SK-N-SH treated with all-trans-retinoic acid at 6 μM for 48 hours (cell line): ENCODE data around the gene DCHS2.
A peak's percentile ranks its signal among the peaks of the same experiment; 100 is the strongest.

Experiments
- ATAC-seq: fragments of 200-7000 bp; cut with Tn5 transposase; 3 replicates; pipeline ENCODE4 v1.9.1; 2020; ENCODE audit warnings: mild to moderate bottlenecking, moderate library complexity
- ARNTL ChIP-seq: fragments of 450-650 bp; formaldehyde crosslinking; IDR thresholded peaks from 2 replicates; pipeline ENCODE4 v1.5.0; 2020; ENCODE audit warnings: low read depth, mild to moderate bottlenecking, moderate library complexity, borderline replicate concordance
- CREB5 ChIP-seq: fragments of 250-450 bp; sonication (Bioruptor Pico); IDR thresholded peaks from 2 replicates; pipeline ENCODE4 v1.5.1; 2020; ENCODE audit warnings: low read depth, mild to moderate bottlenecking, moderate library complexity
- CSDC2 ChIP-seq: fragments of 250-450 bp; sonication (Bioruptor Pico); IDR thresholded peaks from 2 replicates; pipeline ENCODE4 v1.5.0; 2020; ENCODE audit warnings: mild to moderate bottlenecking, moderate library complexity
- CSRNP3 ChIP-seq: fragments of 250-450 bp; sonication (Bioruptor Pico); IDR thresholded peaks from 2 replicates; pipeline ENCODE4 v1.5.1; 2021; ENCODE audit warnings: mild to moderate bottlenecking, moderate library complexity
- ESRRG ChIP-seq: fragments of 250-450 bp; sonication (Bioruptor Pico); IDR thresholded peaks from 2 replicates; pipeline ENCODE4 v1.6.1; 2021; ENCODE audit warnings: mild to moderate bottlenecking
- GLIS3 ChIP-seq: fragments of 250-450 bp; sonication (Bioruptor Pico); IDR thresholded peaks from 2 replicates; pipeline ENCODE4 v1.5.0; 2020; ENCODE audit warnings: mild to moderate bottlenecking, moderate library complexity
- ISL1 ChIP-seq: fragments of 250-450 bp; sonication (Bioruptor Pico); IDR thresholded peaks from 2 replicates; pipeline ENCODE4 v2.1.2; 2022; ENCODE audit warnings: mild to moderate bottlenecking, moderate library complexity
- OSR1 ChIP-seq: fragments of 250-450 bp; sonication (Bioruptor Pico); IDR thresholded peaks from 2 replicates; pipeline ENCODE4 v1.8.0; 2022; ENCODE audit warnings: moderate library complexity, mild to moderate bottlenecking, inconsistent platforms
- PATZ1 ChIP-seq: fragments of 250-450 bp; sonication (Bioruptor Pico); IDR thresholded peaks from 2 replicates; pipeline ENCODE4 v1.8.0; 2020; ENCODE audit warnings: mild to moderate bottlenecking, moderate library complexity, borderline replicate concordance
- PPARA ChIP-seq: fragments of 250-450 bp; sonication (Bioruptor Pico); IDR thresholded peaks from 2 replicates; pipeline ENCODE4 v1.5.0; 2020; ENCODE audit warnings: mild to moderate bottlenecking, borderline replicate concordance
- RARB ChIP-seq: fragments of 250-450 bp; sonication (Bioruptor Pico); IDR thresholded peaks from 2 replicates; pipeline ENCODE4 v1.8.0; 2021; ENCODE audit warnings: mild to moderate bottlenecking, moderate library complexity
- SNAI2 ChIP-seq: fragments of 250-450 bp; sonication (Bioruptor Pico); IDR thresholded peaks from 2 replicates; pipeline ENCODE4 v1.5.0; 2020; ENCODE audit warnings: mild to moderate bottlenecking, moderate library complexity
- TCF4 ChIP-seq: fragments of 250-450 bp; sonication (Bioruptor Pico); IDR thresholded peaks from 2 replicates; pipeline ENCODE4 v1.8.0; 2021; ENCODE audit warnings: mild to moderate bottlenecking, moderate library complexity, borderline replicate concordance
- TOX ChIP-seq: fragments of 250-450 bp; sonication (Bioruptor Pico); IDR thresholded peaks from 2 replicates; pipeline ENCODE4 v1.8.0; 2021; ENCODE audit warnings: mild to moderate bottlenecking, moderate library complexity, borderline replicate concordance
- TSHZ2 ChIP-seq: fragments of 250-450 bp; sonication (Bioruptor Pico); IDR thresholded peaks from 2 replicates; pipeline ENCODE4 v1.5.0; 2020; ENCODE audit warnings: mild to moderate bottlenecking, moderate library complexity
- ZC3H10 ChIP-seq: fragments of 250-450 bp; sonication (Bioruptor Pico); IDR thresholded peaks from 2 replicates; pipeline ENCODE4 v1.5.1; 2021; ENCODE audit warnings: mild to moderate bottlenecking, moderate library complexity
- ZFP3 ChIP-seq: fragments of 250-450 bp; sonication (Bioruptor Pico); IDR thresholded peaks from 2 replicates; pipeline ENCODE4 v1.5.0; 2020; ENCODE audit warnings: mild to moderate bottlenecking, moderate library complexity
- ZFP30 ChIP-seq: fragments of 450-650 bp; formaldehyde crosslinking; IDR thresholded peaks from 2 replicates; pipeline ENCODE4 v1.5.0; 2022; ENCODE audit warnings: mild to moderate bottlenecking, moderate library complexity
- ZNF565 ChIP-seq: fragments of 450-650 bp; formaldehyde crosslinking; conservative IDR thresholded peaks from 2 replicates; pipeline ENCODE4 v1.5.0; 2020; ENCODE audit warnings: low read depth, mild to moderate bottlenecking, moderate library complexity
- ZNF70 ChIP-seq: fragments of 450-650 bp; formaldehyde crosslinking; IDR thresholded peaks from 2 replicates; pipeline ENCODE4 v1.5.0; 2020; ENCODE audit warnings: mild to moderate bottlenecking, moderate library complexity
- ZNF8 ChIP-seq: fragments of 450-650 bp; formaldehyde crosslinking; IDR thresholded peaks from 2 replicates; pipeline ENCODE4 v1.5.0; 2020; ENCODE audit warnings: mild to moderate bottlenecking, moderate library complexity

Gene DCHS2

GRCh38 chr4:154406018-154406795 lies 85.4 kb downstream of the DCHS2 start:
- no peak for ATAC-seq
- TF ChIP-seq RARB (CRISPR knock-in tag) (no peak), ZFP3 (CRISPR knock-in tag) (no peak), ZFP30 (no peak), CSRNP3 (CRISPR knock-in tag) (no peak), PATZ1 (no peak), ZNF8 (CRISPR knock-in tag) (no peak), ARNTL (no peak), CSDC2 (CRISPR knock-in tag) (no peak), ZNF565 (CRISPR knock-in tag) (no peak), SNAI2 (CRISPR knock-in tag) (no peak), TOX (no peak), ESRRG (CRISPR knock-in tag) (no peak), TCF4 (CRISPR knock-in tag) (no peak), OSR1 (no peak), ZNF70 (CRISPR knock-in tag) (no peak), GLIS3 (no peak)

GRCh38 chr4:154399259-154399974 lies 92.2 kb downstream of the DCHS2 start:
- peak; percentile 97 for ATAC-seq
- TF ChIP-seq TSHZ2 (no peak), OSR1 (no peak), CSDC2 (CRISPR knock-in tag) (no peak), RARB (CRISPR knock-in tag) (no peak), PATZ1 (no peak), ZNF8 (CRISPR knock-in tag) (no peak), ZNF70 (CRISPR knock-in tag) (no peak), PPARA (CRISPR knock-in tag) (no peak), SNAI2 (CRISPR knock-in tag) (no peak), GLIS3 (no peak), ISL1 (CRISPR knock-in tag) (no peak), ARNTL (no peak), ZFP3 (CRISPR knock-in tag) (no peak), ZFP30 (no peak), ZNF565 (CRISPR knock-in tag) (no peak), ESRRG (CRISPR knock-in tag) (no peak), ZC3H10 (CRISPR knock-in tag) (no peak), TOX (no peak), CREB5 (CRISPR knock-in tag) (no peak), CSRNP3 (CRISPR knock-in tag) (no peak)
